GM10266 (cell line): Measurements from ENCODE around the gene BLOC1S5.

Experiments
- DNase-seq: peaks from one replicate; pipeline ENCODE4 v3.0.0; 2012; ENCODE audit errors: extremely low spot score
- CTCF ChIP-seq: IDR thresholded peaks from 2 replicates; pipeline ENCODE4 v1.5.1; 2012; ENCODE audit warnings: mild to moderate bottlenecking, low read depth; ENCODE audit not compliant: control insufficient read depth, insufficient read depth; ENCODE audit errors: missing control alignments

Gene BLOC1S5

GRCh38 chr6:8063761-8064637 is at the start of gene BLOC1S5:
BLOC1S5 (minus strand) TSS chr6:8064389; CDS start chr6:8064376, 13 bp downstream.
- peak; percentile 88 for DNase-seq
- no peak for TF ChIP-seq CTCF

GRCh38 chr6:8113131-8113654 is 49.0 kb upstream of the BLOC1S5 start:
- DNase-seq, result no peak
- TF ChIP-seq CTCF, result no peak

GRCh38 chr6:8110725-8111124 is 46.5 kb upstream of the BLOC1S5 start:
- DNase-seq, result no peak
- no peak for TF ChIP-seq CTCF

- DNase-seq, result no peak
- TF ChIP-seq CTCF, result no peak
Measured at GRCh38 chr6:8110117-8110721, 46.0 kb upstream of the BLOC1S5 start.

- no peak for TF ChIP-seq CTCF
- no peak for DNase-seq
Measured at GRCh38 chr6:8108759-8109539, 44.8 kb upstream of the BLOC1S5 start.

- no peak for TF ChIP-seq CTCF
- DNase-seq, result no peak
Measured at GRCh38 chr6:8108031-8108660, 44.0 kb upstream of the BLOC1S5 start.
